ENCODE measurements around the gene UBA6.
"Not testable (repeated sequence)": the region's sequence is repeated elsewhere in the genome, so short reads cannot be mapped to it uniquely, and the experiment has no call there.

UBA6 gene

DNA sequence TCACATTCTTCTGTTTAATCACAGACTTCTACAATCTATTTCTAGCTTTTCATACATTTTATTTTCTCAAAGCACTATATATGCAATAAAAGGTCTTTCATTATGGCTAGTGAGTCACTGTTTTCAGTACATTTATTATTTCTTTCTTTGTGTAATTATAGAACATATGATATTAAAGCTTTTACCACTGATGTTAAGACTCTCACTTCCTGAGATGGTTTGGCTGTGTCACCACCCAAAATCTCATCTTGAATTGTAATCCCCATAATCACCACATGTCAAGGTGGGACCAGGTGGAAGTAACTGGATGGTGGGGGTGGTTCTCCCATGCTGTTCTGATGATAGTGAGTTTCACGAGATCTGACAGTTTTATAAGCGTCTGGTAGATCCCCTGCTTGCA lies 41.9 kb downstream of the UBA6 start:
- no peak for DNase-seq

DNA sequence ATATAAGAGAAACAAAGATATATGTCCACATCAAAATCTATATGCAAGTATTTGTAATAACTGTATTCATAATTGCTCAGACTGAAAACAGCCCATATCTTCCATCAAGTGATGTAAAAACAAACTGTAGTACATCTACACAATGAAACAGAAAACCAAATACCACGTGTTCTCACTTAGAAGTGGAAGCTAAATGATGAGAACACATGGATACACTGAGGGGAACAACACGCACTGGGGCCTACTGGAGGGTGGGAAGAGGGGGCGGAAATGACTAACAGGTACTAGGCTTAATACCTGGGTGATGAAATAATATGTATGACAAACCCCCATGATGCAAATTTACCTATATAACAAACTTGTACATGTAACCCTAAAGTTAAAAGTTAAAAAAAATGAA lies 42.7 kb downstream of the UBA6 start:
- DNase-seq: no peak

DNA sequence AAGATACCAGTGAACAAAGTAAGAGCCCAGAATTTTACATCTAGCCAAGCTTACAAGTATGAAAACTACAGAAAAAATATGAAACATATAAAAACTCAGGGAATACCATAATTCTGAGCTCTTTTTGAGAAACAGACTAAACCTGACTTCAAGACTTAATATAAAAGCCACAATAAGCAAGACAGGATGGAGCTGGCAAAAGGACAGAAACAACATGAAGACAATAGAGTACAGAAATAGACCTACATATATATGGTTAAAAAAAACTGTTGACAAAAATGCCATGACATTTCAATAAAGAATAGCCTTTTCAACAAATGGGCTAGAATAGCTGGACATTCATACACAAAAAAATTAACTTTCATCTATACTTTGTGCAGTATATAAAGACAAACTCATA lies 49.4 kb downstream of the UBA6 start:
- no peak for DNase-seq

- DNase-seq: no peak
Observed at GRCh38 chr4:67638136-67638535, 62.8 kb downstream of the UBA6 start.

GRCh38 chr4:67636978-67637377 lies 64.0 kb downstream of the UBA6 start:
- not testable (repeated sequence) for DNase-seq

GRCh38 chr4:67635331-67635730 lies 65.6 kb downstream of the UBA6 start:
- DNase-seq: no peak

- DNase-seq: no peak
Observed at GRCh38 chr4:67634741-67635140, 66.2 kb downstream of the UBA6 start.

DNA sequence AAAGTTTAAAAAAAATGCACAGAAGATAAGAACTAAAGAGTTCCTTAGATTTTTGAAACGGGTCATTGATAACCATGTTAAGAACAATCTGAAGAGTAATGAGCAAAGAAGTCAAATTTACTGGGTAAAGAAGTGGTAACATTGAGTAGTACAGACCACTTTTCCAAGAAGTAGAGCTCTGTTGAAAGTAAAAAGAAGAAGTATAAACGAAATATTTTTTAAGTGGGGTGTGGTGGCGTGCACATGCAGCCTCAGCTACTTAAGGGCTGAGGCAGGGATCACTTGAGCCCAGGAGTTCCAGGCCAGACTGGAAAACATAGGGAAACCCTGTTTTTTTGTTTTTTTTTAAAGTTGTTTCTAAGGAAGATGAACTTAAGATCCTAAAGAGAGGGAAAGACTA lies 68.5 kb downstream of the UBA6 start:
- DNase-seq: no peak

GRCh38 chr4:67624939-67625338 lies 76.0 kb downstream of the UBA6 start:
- DNase-seq: no peak

GRCh38 chr4:67616478-67616877 lies 84.5 kb downstream of the UBA6 start:
- DNase-seq: no peak

GRCh38 chr4:67615119-67615518 lies 85.8 kb downstream of the UBA6 start:
- no peak for DNase-seq

GRCh38 chr4:67614186-67614585 lies 86.8 kb downstream of the UBA6 start:
- no peak for DNase-seq

DNA sequence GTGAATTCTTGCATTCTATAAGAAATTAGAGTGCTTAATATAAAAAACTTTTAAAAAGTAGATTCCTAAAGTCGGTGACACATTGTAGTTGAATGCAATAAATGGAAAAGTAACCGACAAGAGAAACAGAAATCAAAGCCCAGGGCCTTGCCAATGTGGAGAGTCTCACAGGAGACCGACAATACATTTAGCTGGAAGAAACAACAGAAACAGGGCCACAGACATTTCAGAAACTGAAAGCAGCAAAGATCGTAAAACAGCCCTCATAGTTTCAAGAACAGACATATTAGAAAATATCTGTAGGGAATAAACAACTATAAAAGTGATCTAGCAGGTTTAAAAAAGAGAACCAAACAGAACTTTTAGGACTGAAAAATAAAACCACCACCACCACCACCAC lies 92.9 kb downstream of the UBA6 start:
- no peak for DNase-seq

DNA sequence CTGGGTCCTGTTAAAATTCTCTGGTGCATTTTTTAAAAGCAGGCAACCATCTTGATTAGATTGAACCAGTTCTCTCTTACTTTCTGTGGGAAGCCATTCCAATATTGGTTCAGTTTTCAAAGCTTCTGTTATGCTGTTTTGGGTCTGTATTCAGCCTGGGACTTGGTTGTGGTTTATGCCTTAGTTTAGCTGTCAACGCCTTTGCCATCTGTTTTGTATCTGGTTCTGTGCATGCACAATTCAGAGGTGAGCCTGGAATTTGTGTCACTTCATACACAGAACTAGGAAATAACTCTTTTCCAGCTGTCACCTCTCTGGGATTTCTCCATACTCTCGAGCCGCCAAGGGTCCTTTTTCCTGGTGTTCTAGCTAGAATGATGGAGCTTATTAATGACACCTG lies 96.2 kb downstream of the UBA6 start:
- no peak for DNase-seq

GRCh38 chr4:67604029-67604381 lies 97.0 kb downstream of the UBA6 start:
- DNase-seq: no peak

DNA sequence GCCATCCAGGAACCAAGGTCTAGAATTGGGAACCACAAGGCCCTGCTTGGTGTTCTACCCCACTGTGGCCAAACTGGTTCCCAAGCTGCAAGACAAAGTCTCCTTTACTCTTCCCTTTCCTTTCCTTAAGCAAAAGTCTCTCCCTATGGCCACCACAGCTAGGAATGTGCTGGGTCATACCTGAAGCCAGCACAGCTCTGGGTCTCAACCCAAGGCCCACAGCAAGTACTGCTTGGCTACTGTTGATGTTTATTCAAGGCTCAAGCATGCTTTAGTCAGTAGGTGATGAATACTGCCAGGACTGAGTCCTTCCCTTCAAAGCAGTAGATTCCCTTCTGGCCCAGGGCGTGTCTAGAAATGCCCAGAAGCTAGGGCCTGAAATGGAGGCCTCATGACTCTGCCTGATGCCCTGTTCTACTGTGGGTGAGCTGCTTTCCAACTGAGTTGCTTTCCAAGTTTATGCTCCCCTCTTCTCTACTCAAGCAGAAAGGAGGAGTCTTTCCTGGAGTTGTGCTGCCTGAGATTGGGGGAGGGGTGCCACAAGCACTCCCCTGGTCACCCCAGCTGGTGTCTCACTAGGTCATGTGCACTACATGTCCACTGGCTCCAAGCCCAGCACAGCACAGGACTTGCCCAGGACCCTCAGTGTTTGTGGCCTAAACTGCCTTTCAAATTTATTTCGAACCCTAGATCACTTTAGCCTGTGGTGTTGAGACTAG lies 97.5 kb downstream of the UBA6 start:
- no peak for DNase-seq

DNA sequence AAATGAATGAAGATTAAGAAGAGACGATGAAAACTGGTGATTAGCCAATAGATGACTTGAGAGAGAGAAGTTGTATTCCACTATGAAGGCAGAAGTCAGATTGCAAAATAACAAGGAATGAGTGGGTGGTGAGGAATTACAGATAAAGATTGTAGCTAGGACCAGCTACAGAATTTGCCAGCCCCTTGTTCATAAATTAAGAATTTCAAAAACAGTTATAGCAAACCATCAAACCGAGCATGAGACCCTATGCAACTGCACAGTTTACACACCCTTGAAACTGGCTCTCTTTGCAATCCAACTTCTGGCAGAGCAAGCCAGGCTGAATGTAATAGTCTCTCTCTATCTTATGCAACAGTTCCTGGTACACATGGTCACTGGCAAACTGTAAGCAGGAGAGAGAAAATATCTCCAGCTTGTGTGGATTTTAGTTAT lies 107.2 kb downstream of the UBA6 start:
- DNase-seq: no peak

- no peak for DNase-seq
Observed at GRCh38 chr4:67587156-67587555, 113.8 kb downstream of the UBA6 start.

DNA sequence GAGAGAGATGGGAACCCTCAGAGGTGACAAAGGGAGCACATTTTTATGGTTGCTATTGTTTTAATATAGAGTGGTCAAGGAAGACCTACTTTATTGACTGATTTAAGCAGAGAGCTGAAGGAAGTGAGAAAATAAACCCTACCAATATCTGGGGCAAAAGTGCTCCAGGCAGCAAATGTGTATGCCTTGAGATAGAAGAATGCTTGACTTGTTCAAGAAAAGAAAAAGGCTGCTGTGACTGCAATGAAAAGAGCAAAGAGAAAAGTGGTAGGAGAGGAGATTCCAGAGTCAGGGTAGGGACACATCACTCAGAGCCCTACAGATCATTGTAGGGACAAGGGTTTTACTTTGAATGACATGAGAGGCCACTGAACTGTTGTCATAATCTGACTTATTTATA lies 116.5 kb downstream of the UBA6 start:
- no peak for DNase-seq

DNA sequence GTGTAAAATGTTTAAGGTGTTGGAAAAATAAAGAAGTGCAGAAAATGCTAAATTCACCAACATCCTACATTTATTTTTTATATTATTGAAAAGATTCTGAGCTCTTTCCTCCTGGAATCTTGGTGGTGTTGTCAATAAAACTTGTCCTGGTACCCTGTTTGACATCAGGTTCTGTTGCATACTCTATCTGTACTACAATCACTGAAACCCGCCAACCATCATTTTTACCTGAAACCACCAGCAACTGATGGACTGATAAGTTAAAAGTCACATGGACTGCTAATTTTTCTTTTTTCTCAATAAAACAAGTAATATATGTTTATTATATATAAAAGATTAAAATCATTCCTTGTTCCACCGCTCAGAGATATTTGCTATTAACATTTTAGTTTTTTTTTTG lies 119.0 kb downstream of the UBA6 start:
- peak; percentile 10 for DNase-seq

GRCh38 chr4:67581208-67581857 lies 119.6 kb downstream of the UBA6 start:
- peak; percentile 43 for DNase-seq

GRCh38 chr4:67580577-67580976 lies 120.4 kb downstream of the UBA6 start:
- no peak for DNase-seq

DNA sequence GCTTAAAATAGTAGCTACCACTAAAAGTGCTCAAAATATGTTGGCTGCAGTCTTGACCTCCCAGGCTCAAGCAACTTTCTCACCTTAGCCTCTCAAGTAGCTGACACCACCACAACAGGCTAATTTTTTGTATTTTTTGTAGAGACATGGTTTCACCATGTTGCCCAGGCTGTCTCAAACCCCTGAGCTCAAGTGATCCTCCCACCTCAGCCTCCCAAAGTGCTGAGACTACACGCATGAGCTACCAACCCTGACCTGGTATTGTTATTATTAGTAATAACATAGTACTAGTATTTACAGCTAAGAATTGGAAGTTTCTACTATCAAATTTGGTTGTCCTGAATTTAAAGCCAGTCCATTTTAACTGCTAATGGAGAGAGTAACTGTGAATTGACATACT lies 124.4 kb downstream of the UBA6 start:
- DNase-seq: no peak

DNA sequence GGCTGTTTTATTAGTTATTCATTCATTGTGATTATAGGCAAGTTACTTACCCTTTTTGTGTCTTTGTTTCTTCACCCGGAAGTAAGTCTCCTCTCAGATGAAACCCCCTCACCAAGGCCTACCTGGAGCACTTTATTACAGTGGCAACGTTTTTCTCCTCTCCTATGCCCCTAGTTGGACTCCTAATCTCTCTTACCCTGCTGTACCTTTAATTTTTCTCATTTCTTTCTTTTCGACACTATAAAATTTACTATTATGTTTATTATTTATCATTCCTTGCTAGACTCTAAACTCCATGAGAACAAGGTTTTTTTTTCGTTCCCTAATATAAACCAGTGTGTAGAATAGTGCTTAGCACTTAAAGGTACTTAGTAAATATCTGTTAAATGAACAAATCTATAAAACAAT lies 124.9 kb downstream of the UBA6 start:
- DNase-seq: no peak

Measured in CD4-positive, alpha-beta T cell treated with Interleukin-21 for 1 hour (primary cell).